Subcutaneous adipose tissue (tissue), 4 donors: ENCODE measurements around the gene LRRTM2. TPM values are rescaled to one million over a fixed set of nuclear protein-coding genes. Genes with fewer than 3 reads are reported as not detected.

ENCODE experiments used
- CTCF ChIP-seq: fragments of 450-650 bp; IDR thresholded peaks from one replicate; pipeline ENCODE4 v1.5.1; 2016; ENCODE audit warnings: low read depth, mild to moderate bottlenecking, control low read depth, antibody characterized with exemption, moderate library complexity
- total RNA-seq, 4 donors: library from RNA; depleted of rRNA; stranded (reverse); fragments of >200 nt; gene quantifications; one replicate each; pipeline ENCODE4 v1.1.0, GENCODE V29; 2016

Gene LRRTM2
- total RNA-seq, 4 donors from 2014 or later: 0.34 to 8.9 (median 1.1) TPM

GRCh38 chr5:138849882-138850281, 25.3 kb downstream of the LRRTM2 start:
- no peak for TF ChIP-seq CTCF

GRCh38 chr5:138849439-138849838, 25.7 kb downstream of the LRRTM2 start:
- no peak for TF ChIP-seq CTCF

- no peak for TF ChIP-seq CTCF
Observed at GRCh38 chr5:138844812-138845513, 30.2 kb downstream of the LRRTM2 start.

GRCh38 chr5:138844125-138844461, 31.0 kb downstream of the LRRTM2 start:
- no peak for TF ChIP-seq CTCF

- TF ChIP-seq CTCF: no peak
Observed at GRCh38 chr5:138843316-138844124, 31.6 kb downstream of the LRRTM2 start.

- TF ChIP-seq CTCF: no peak
Observed at GRCh38 chr5:138841531-138841930, 33.6 kb downstream of the LRRTM2 start.

- TF ChIP-seq CTCF: no peak
Observed at GRCh38 chr5:138840103-138840502, 35.0 kb downstream of the LRRTM2 start.
